ENCODE results near the gene SHISA9. TPM values are rescaled to one million over a fixed set of nuclear protein-coding genes. Genes with fewer than 3 reads are reported as not detected.

SHISA9 gene
- total RNA-seq, 1 donor from 2014 or later, result 96.6 TPM

DNA sequence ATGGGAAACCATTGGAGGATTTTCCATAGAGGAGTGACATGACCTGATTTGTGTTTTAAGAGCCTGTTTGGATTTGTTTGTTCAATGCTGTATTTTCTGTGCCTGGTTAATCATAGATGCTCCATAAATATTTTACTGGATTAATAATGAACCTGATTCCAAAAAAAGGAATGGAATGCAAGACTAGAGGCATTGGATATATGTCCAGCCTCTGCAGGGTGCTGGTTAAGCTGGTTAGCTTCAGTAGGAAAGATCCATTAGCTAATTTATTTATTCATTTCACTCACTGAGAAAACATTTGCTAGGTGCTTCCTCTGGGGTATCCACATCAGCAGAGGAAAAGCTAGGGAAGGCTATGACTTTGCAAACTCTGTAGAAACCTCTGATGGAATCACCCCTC is 57.7 kb downstream of the SHISA9 start:
- DNase-seq, result no peak
- Mint-ChIP-seq H3K27me3 (ENCODE audit: unreplicated experiment) (no peaks in the 10 kb centered on the region), H3K4me3 (ENCODE audit: unreplicated experiment) (no peak overlapping the region), H3K9me3 (ENCODE audit: unreplicated experiment) (no peaks in the 10 kb centered on the region), H3K36me3 (ENCODE audit: unreplicated experiment) (peaks cover 9% of the 10 kb centered on the region), H3K27ac (ENCODE audit: unreplicated experiment) (no peak overlapping the region), H3K4me1 (ENCODE audit: low read depth, unreplicated experiment) (peaks cover 4% of the 10 kb centered on the region)
- TF ChIP-seq, protein P1, sequence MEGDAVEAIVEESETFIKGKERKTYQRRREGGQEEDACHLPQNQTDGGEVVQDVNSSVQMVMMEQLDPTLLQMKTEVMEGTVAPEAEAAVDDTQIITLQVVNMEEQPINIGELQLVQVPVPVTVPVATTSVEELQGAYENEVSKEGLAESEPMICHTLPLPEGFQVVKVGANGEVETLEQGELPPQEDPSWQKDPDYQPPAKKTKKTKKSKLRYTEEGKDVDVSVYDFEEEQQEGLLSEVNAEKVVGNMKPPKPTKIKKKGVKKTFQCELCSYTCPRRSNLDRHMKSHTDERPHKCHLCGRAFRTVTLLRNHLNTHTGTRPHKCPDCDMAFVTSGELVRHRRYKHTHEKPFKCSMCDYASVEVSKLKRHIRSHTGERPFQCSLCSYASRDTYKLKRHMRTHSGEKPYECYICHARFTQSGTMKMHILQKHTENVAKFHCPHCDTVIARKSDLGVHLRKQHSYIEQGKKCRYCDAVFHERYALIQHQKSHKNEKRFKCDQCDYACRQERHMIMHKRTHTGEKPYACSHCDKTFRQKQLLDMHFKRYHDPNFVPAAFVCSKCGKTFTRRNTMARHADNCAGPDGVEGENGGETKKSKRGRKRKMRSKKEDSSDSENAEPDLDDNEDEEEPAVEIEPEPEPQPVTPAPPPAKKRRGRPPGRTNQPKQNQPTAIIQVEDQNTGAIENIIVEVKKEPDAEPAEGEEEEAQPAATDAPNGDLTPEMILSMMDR (IDR thresholded peaks at IDR 0.05; ENCODE audit: partially characterized antibody, unreplicated experiment), result no peak

DNA sequence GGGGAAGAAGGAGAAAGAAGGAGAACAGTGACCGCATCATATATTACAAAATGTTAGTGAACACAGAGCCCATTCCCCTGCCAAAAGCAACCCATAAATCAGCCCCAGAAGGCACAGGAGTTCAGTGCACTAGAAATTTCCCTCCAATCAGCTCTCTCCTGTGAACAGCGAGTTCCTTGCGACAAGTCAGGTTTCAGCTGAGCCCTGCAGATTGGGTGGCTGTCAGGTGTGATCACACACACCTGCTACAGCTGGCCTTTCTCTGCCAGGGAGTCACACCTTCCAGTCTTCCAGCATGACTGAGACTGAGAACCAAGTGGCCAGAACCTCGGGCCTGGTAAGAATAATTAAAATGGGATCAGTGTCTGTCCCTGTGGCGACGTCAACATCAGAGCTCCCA is 60.2 kb downstream of the SHISA9 start:
- Mint-ChIP-seq H3K27me3 (ENCODE audit: unreplicated experiment) (no peaks in the 10 kb centered on the region), H3K9me3 (ENCODE audit: unreplicated experiment) (peaks cover 2% of the 10 kb centered on the region), H3K36me3 (ENCODE audit: unreplicated experiment) (peaks cover 9% of the 10 kb centered on the region), H3K4me3 (ENCODE audit: unreplicated experiment) (no peak overlapping the region), H3K27ac (ENCODE audit: unreplicated experiment) (no peak overlapping the region), H3K4me1 (ENCODE audit: low read depth, unreplicated experiment) (peaks cover 5% of the 10 kb centered on the region)
- no peak for DNase-seq
- TF ChIP-seq, protein P1 (IDR thresholded peaks at IDR 0.05; ENCODE audit: partially characterized antibody, unreplicated experiment), result no peak

DNA sequence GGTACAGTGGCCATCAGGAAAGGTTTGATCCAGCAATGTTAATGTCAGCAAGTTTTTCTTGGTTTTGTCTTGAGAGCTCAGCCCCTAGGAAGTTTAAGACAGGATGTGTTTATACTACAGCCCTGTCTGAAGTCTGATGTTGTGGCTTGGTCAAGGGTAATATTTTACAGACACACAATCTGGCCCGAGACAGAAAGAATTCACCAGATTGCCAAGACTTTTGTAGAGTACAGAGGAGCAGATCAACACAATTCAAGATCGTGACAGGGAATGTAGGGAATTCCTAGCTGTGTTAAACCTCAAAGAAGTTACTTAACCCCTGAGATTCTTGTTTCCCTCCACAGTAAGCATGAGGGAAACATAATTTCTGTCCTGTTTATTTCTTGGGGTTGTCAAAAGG is 63.1 kb downstream of the SHISA9 start:
- Mint-ChIP-seq H3K36me3 (ENCODE audit: unreplicated experiment) (peaks cover 9% of the 10 kb centered on the region), H3K4me1 (ENCODE audit: low read depth, unreplicated experiment) (peaks cover 5% of the 10 kb centered on the region), H3K27ac (ENCODE audit: unreplicated experiment) (no peak overlapping the region), H3K27me3 (ENCODE audit: unreplicated experiment) (no peaks in the 10 kb centered on the region), H3K4me3 (ENCODE audit: unreplicated experiment) (no peak overlapping the region), H3K9me3 (ENCODE audit: unreplicated experiment) (peaks cover 2% of the 10 kb centered on the region)
- TF ChIP-seq, protein P1 (IDR thresholded peaks at IDR 0.05; ENCODE audit: partially characterized antibody, unreplicated experiment), result no peak
- no peak for DNase-seq

DNA sequence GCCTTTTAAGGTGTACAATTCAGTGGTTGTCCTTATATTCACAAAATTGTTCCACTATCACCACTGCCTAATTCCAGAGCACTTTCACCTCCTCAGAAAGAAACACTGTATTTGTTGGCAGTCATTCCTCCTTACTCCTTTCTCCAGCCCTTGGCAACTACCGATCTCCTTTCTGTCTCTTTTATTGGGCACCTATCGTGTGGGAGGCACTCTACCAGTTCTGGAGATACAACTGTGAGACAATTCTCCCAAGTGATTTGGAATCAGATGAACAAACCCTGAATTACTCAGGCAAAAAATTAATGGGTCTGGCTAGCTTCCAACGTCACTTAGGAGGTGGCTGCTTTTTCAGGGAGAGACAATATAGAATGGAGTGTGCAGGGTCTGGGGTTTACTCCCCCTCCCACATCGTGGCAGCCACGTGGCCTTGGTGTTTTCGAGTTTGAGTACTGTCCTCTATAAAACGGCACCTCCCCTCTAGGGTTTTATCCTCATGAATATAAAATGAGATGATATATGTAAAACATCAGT is 63.9 kb downstream of the SHISA9 start:
- H3K4me3 Mint-ChIP-seq (ENCODE audit: unreplicated experiment), result no peak overlapping the region
- H3K36me3 Mint-ChIP-seq (ENCODE audit: unreplicated experiment), result peaks cover 9% of the 10 kb centered on the region
- no peaks in the 10 kb centered on the region for H3K27me3 Mint-ChIP-seq (ENCODE audit: unreplicated experiment)
- no peak for DNase-seq
- H3K9me3 Mint-ChIP-seq (ENCODE audit: unreplicated experiment), result peaks cover 2% of the 10 kb centered on the region
- TF ChIP-seq, protein P1 (IDR thresholded peaks at IDR 0.05; ENCODE audit: partially characterized antibody, unreplicated experiment), result no peak
- no peak overlapping the region for H3K27ac Mint-ChIP-seq (ENCODE audit: unreplicated experiment)
- H3K4me1 Mint-ChIP-seq (ENCODE audit: low read depth, unreplicated experiment), result peaks cover 5% of the 10 kb centered on the region

GRCh38 chr16:12971241-12971640 is 69.8 kb downstream of the SHISA9 start:
- Mint-ChIP-seq H3K36me3 (ENCODE audit: unreplicated experiment) (no peaks in the 10 kb centered on the region), H3K4me1 (ENCODE audit: low read depth, unreplicated experiment) (peaks cover 5% of the 10 kb centered on the region), H3K27ac (ENCODE audit: unreplicated experiment) (peak overlapping the region; percentile 35), H3K9me3 (ENCODE audit: unreplicated experiment) (peaks cover 4% of the 10 kb centered on the region), H3K4me3 (ENCODE audit: unreplicated experiment) (no peak overlapping the region), H3K27me3 (ENCODE audit: unreplicated experiment) (peaks cover 2% of the 10 kb centered on the region)
- peak; percentile 41 for DNase-seq
- TF ChIP-seq, protein P1 (IDR thresholded peaks at IDR 0.05; ENCODE audit: partially characterized antibody, unreplicated experiment), result no peak

Data from glutamatergic neuron (in vitro differentiated cells).